H1 (cell line): ENCODE measurements around the gene HOTAIR. TPM values are rescaled to one million over a fixed set of nuclear protein-coding genes. Genes with fewer than 3 reads are reported as not detected.

Experiments used
- BACH1 ChIP-seq: IDR thresholded peaks from 2 replicates; pipeline ENCODE4 v1.6.1; 2012; ENCODE audit warnings: low read length, improper control_type of control experiment
- BCL11A ChIP-seq, 2 experiments: IDR thresholded peaks; one replicate each; pipeline ENCODE4 v1.6.1; 2011; ENCODE audit warnings: low read depth in 2 of 2, low read length in 2 of 2, mild to moderate bottlenecking in 2 of 2
- CBX8 ChIP-seq: fragments of 300-800, 300-1000 bp; sonication (generic); IDR thresholded peaks from 2 replicates; pipeline ENCODE4 v1.7.1; 2016; ENCODE audit warnings: low read depth, low read length, borderline replicate concordance
- CEBPB ChIP-seq: IDR thresholded peaks from 2 replicates; pipeline ENCODE4 v1.6.1; 2012; ENCODE audit warnings: low read depth, low read length
- CREB1 ChIP-seq: IDR thresholded peaks from 2 replicates; pipeline ENCODE4 v1.6.1; 2012; ENCODE audit warnings: inconsistent platforms
- E2F6 ChIP-seq: IDR thresholded peaks from 2 replicates; pipeline ENCODE4 v1.6.1; 2012; ENCODE audit warnings: inconsistent platforms
- GTF2F1 ChIP-seq: IDR thresholded peaks from 2 replicates; pipeline ENCODE4 v1.6.1; 2012; ENCODE audit warnings: low read depth, low read length, improper control_type of control experiment, borderline replicate concordance
- KDM4A ChIP-seq: IDR thresholded peaks from one replicate; pipeline ENCODE4 v1.7.1; 2012; ENCODE audit warnings: low read depth, mild to moderate bottlenecking, moderate library complexity, low read length, inconsistent platforms; ENCODE audit not compliant: severe bottlenecking
- KDM5A ChIP-seq: fragments of 200-600 bp; IDR thresholded peaks from 2 replicates; pipeline ENCODE4 v1.7.1; 2012; ENCODE audit warnings: mild to moderate bottlenecking, low read length, inconsistent platforms, mixed read lengths
- NRF1 ChIP-seq: IDR thresholded peaks from 2 replicates; pipeline ENCODE4 v1.6.1; 2011; ENCODE audit warnings: mild to moderate bottlenecking, low read depth, low read length, improper control_type of control experiment
- PHF8 ChIP-seq: fragments of 200-600 bp; sonication (generic); conservative IDR thresholded peaks from 2 replicates; pipeline ENCODE4 v1.7.1; 2012; ENCODE audit warnings: low read depth, mild to moderate bottlenecking, inconsistent platforms, low read length, moderate library complexity
- RNF2 ChIP-seq: fragments of 200-900, 300-1000 bp; sonication (generic); IDR thresholded peaks from 2 replicates; pipeline ENCODE4 v1.7.1; 2016; ENCODE audit warnings: borderline replicate concordance, low read depth, mild to moderate bottlenecking, antibody characterized with exemption, low read length; ENCODE audit not compliant: poor library complexity, severe bottlenecking; ENCODE audit errors: missing control alignments
- SAP30 ChIP-seq: fragments of 300-600 bp; sonication (generic); IDR thresholded peaks from 2 replicates; pipeline ENCODE4 v1.7.1; 2012; ENCODE audit warnings: low read length, moderate library complexity, mild to moderate bottlenecking, inconsistent platforms; ENCODE audit not compliant: insufficient read depth, insufficient replicate concordance
- SRF ChIP-seq: IDR thresholded peaks from 2 replicates; pipeline ENCODE4 v1.6.1; 2011; ENCODE audit warnings: mild to moderate bottlenecking, low read depth, low read length, moderate library complexity
- TAF1 ChIP-seq: IDR thresholded peaks from 2 replicates; pipeline ENCODE4 v1.6.1; 2011; ENCODE audit warnings: mild to moderate bottlenecking, low read depth, low read length
- TAF7 ChIP-seq: optimal IDR thresholded peaks from 2 replicates; pipeline ENCODE3; 2011; ENCODE audit warnings: low read depth, mild to moderate bottlenecking, inconsistent platforms, low read length, moderate library complexity, borderline replicate concordance
- TBP ChIP-seq: IDR thresholded peaks from 2 replicates; pipeline ENCODE4 v1.6.1; 2011; ENCODE audit warnings: low read depth, low read length, improper control_type of control experiment
- TEAD4 ChIP-seq: IDR thresholded peaks from 2 replicates; pipeline ENCODE4 v1.6.1; 2012; ENCODE audit warnings: low read depth, low read length, inconsistent platforms, mixed read lengths
- YY1 ChIP-seq: IDR thresholded peaks from 2 replicates; pipeline ENCODE4 v1.6.1; 2011; ENCODE audit warnings: low read depth, mild to moderate bottlenecking, low read length
- polyA plus RNA-seq, 7 experiments: library from polyadenylated mRNA; depleted of rRNA in 3 of 7; stranded (reverse) in 5 of 7; unstranded in 2 of 7; fragments of >200 nt in 5 of 7; fragments of 200-250 nt in 2 of 7; gene quantifications; 1 replicate in 5 of 7; 2 replicates in 1 of 7; 4 replicates in 1 of 7; pipeline versions ENCODE4 v1.2.1 to v1.2.3, GENCODE V29; 2011 to 2013; ENCODE audit warnings: missing spikeins in 2 of 7, mixed read lengths in 2 of 7
- total RNA-seq: library from RNA; stranded (reverse); fragmentation: NEBNext Ultra II Directional; extraction: Animal tissue kit (Norgen Biotek cat#: 25700); gene quantifications from 2 replicates; pipeline ENCODE4 v1.2.1, GENCODE V29; 2021
- TF ChIP-seq, protein P1 (sequence below): IDR thresholded peaks from 2 replicates; pipeline ENCODE4 v1.6.1; 2011; ENCODE audit warnings: low read depth, mild to moderate bottlenecking, low read length; ENCODE audit not compliant: insufficient read depth
- TF ChIP-seq, protein P2 (sequence below), 3 experiments: IDR thresholded peaks; 1 replicate in 2 of 3; 2 replicates in 1 of 3; pipeline versions ENCODE4 v1.5.1 to v1.6.1; 2011; ENCODE audit warnings: low read length in 3 of 3, mild to moderate bottlenecking in 3 of 3, inconsistent platforms in 2 of 3, low read depth in 1 of 3, moderate library complexity in 1 of 3; ENCODE audit not compliant: insufficient read depth in 1 of 3; ENCODE audit errors: control extremely low read depth in 1 of 3

The HOTAIR gene
- total and polyA plus RNA-seq, 2 of the 8 experiments (the other 6 are each of a cell fraction or from before 2014, with no cell fraction given) = not detected

DNA sequence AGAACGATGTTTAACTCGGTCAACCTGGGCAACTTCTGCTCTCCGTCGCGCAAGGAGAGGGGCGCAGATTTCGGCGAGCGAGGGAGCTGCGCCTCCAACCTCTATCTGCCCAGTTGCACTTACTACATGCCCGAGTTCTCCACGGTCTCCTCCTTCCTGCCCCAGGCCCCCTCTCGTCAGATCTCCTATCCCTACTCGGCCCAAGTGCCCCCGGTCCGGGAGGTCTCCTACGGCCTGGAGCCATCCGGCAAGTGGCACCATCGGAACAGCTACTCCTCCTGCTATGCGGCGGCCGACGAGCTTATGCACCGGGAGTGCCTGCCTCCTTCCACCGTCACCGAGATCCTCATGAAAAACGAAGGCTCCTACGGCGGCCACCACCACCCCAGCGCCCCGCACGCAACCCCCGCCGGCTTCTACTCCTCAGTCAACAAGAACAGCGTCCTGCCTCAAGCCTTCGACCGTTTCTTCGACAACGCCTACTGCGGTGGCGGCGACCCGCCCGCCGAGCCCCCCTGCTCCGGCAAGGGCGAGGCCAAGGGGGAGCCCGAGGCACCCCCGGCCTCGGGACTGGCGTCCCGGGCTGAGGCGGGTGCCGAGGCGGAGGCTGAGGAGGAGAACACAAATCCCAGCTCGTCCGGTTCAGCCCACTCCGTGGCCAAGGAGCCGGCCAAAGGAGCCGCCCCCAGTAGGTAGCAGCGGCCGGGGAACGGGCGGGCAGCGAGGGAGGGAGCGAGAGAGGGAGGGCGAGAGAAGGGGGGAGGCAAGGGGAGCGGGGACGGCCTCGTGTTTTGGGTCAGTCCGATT, 1.3 kb downstream of the HOTAIR start (continued):
- TF ChIP-seq KDM5A = no peak
- TF ChIP-seq RNF2 = peak; percentile 51
- TF ChIP-seq, protein P1, sequence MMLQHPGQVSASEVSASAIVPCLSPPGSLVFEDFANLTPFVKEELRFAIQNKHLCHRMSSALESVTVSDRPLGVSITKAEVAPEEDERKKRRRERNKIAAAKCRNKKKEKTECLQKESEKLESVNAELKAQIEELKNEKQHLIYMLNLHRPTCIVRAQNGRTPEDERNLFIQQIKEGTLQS = no peak
- peak; percentile 3; the same call in 1 of the 2 replicates for TF ChIP-seq CBX8
- no peak for TF ChIP-seq BACH1
- TF ChIP-seq NRF1 = no peak
- TF ChIP-seq TEAD4 = no peak
- TF ChIP-seq SRF = no peak
- TF ChIP-seq TAF7 = no peak
- TF ChIP-seq CREB1 = no peak
- no peak for TF ChIP-seq CEBPB
- TF ChIP-seq, protein P2, sequence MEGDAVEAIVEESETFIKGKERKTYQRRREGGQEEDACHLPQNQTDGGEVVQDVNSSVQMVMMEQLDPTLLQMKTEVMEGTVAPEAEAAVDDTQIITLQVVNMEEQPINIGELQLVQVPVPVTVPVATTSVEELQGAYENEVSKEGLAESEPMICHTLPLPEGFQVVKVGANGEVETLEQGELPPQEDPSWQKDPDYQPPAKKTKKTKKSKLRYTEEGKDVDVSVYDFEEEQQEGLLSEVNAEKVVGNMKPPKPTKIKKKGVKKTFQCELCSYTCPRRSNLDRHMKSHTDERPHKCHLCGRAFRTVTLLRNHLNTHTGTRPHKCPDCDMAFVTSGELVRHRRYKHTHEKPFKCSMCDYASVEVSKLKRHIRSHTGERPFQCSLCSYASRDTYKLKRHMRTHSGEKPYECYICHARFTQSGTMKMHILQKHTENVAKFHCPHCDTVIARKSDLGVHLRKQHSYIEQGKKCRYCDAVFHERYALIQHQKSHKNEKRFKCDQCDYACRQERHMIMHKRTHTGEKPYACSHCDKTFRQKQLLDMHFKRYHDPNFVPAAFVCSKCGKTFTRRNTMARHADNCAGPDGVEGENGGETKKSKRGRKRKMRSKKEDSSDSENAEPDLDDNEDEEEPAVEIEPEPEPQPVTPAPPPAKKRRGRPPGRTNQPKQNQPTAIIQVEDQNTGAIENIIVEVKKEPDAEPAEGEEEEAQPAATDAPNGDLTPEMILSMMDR (IDR thresholded peaks at IDR 0.05; ENCODE audit: control extremely low read depth in 1 of 3, insufficient read depth in 1 of 3, low read depth in 1 of 3, low read length in 3 of 3) = no peak
- TF ChIP-seq E2F6 = no peak
- no peak for TF ChIP-seq TAF1
- no peak for TF ChIP-seq BCL11A (IDR thresholded peaks at IDR 0.05; ENCODE audit: low read depth in 2 of 2, low read length in 2 of 2)
- TF ChIP-seq TBP = no peak
- no peak for TF ChIP-seq YY1
- no peak for TF ChIP-seq SAP30
- TF ChIP-seq PHF8 = no peak
- TF ChIP-seq KDM4A = peak; percentile 29
- TF ChIP-seq GTF2F1 = no peak
